ENCODE measurements around the gene MTX1. TPM values are rescaled to one million over a fixed set of nuclear protein-coding genes. Genes with fewer than 3 reads are reported as not detected.
"Not testable (repeated sequence)": the region's sequence is repeated elsewhere in the genome, so short reads cannot be mapped to it uniquely, and the experiment has no call there.

Gene MTX1
- total RNA-seq, 1 experiment from 2014 or later: 86.0 TPM

DNA sequence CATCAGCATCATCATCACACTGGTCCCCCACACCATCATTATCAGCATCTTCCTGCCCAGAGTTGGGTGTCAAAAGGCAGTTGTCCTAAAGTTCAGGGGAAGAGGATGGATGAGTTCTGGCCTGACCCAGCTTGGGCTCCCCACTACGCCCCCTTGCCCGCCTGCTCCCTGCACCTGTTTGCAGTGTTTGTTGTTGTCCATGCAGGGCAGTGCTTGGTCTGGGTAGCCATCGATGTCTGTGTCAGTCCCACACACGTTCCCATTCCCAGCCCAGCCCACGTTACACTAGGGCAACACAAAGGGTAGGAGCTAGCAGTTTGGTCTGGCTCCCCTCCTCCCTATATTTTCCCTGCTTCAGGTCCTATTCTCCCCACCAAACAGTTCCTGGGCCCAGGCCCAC lies 7.6 kb upstream of the MTX1 start:
- H3K27me3 ChIP-seq (replicated peaks): no peaks in the 10 kb centered on the region
- peaks cover 6% of the 10 kb centered on the region for H3K4me1 ChIP-seq (replicated peaks)
- H3K4me3 ChIP-seq: no peak overlapping the region
- no peaks in the 10 kb centered on the region for H3K9me3 ChIP-seq (replicated peaks)
- H3K36me3 ChIP-seq: peaks cover 41% of the 10 kb centered on the region
- no peak for DNase-seq (ENCODE audit: low read depth in 1 of 2, low spot score in 2 of 2)
- no peak overlapping the region for H3K27ac ChIP-seq

- H3K4me3 ChIP-seq: no peak overlapping the region
- no peak overlapping the region for H3K27ac ChIP-seq
- H3K4me1 ChIP-seq (replicated peaks): peaks cover 7% of the 10 kb centered on the region
- no peaks in the 10 kb centered on the region for H3K9me3 ChIP-seq (replicated peaks)
- peaks cover 33% of the 10 kb centered on the region for H3K36me3 ChIP-seq
- no peak for DNase-seq (ENCODE audit: low read depth in 1 of 2, low spot score in 2 of 2)
- no peaks in the 10 kb centered on the region for H3K27me3 ChIP-seq (replicated peaks)
These were observed 6.3 kb upstream of the MTX1 start for GRCh38 chr1:155202198-155202597.

GRCh38 chr1:155202731-155203515 lies 5.6 kb upstream of the MTX1 start:
- no peak for DNase-seq (ENCODE audit: low read depth in 1 of 2, low spot score in 2 of 2)
- no peaks in the 10 kb centered on the region for H3K9me3 ChIP-seq (replicated peaks)
- no peak overlapping the region for H3K27ac ChIP-seq
- peaks cover 26% of the 10 kb centered on the region for H3K36me3 ChIP-seq
- H3K27me3 ChIP-seq (replicated peaks): no peaks in the 10 kb centered on the region
- no peak overlapping the region for H3K4me3 ChIP-seq
- H3K4me1 ChIP-seq (replicated peaks): peaks cover 14% of the 10 kb centered on the region

DNA sequence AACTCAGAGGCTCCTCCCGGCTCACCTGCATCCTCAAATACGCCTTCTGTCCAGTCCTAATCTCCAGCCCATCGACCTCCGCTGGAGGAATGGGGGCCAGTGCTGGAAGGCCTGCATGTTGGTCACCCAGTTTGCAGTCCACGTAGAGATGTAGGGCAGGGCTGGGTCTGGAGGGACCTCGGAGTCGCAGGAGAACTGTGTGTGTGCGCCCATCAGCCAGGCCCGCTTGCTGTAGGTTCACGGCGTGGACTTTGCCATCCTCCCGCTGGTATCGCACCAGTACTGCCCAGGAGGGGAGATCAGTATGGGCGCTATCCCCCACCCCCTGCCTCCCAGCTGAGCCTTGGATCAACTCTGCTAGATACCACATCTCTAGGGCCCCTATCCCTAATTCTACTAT lies 3.5 kb upstream of the MTX1 start:
- Histone ChIP-seq H3K9me3 (replicated peaks) (no peaks in the 10 kb centered on the region), H3K27ac (no peak overlapping the region), H3K27me3 (replicated peaks) (no peaks in the 10 kb centered on the region), H3K36me3 (peaks cover 14% of the 10 kb centered on the region), H3K4me1 (replicated peaks) (peaks cover 25% of the 10 kb centered on the region), H3K4me3 (no peak overlapping the region)
- DNase-seq (ENCODE audit: low read depth in 1 of 2, low spot score in 2 of 2): no peak

GRCh38 chr1:155205969-155206593 lies 2.4 kb upstream of the MTX1 start:
- Histone ChIP-seq H3K36me3 (peaks cover 16% of the 10 kb centered on the region), H3K4me3 (no peak overlapping the region), H3K27ac (no peak overlapping the region), H3K27me3 (replicated peaks) (no peaks in the 10 kb centered on the region), H3K4me1 (replicated peaks) (peaks cover 25% of the 10 kb centered on the region), H3K9me3 (replicated peaks) (no peaks in the 10 kb centered on the region)
- no peak for DNase-seq (ENCODE audit: low read depth in 1 of 2, low spot score in 2 of 2)

- peak; percentile 74 to 87 for DNase-seq (ENCODE audit: low read depth in 1 of 2, low spot score in 2 of 2)
- Histone ChIP-seq H3K27ac (no peak overlapping the region), H3K4me3 (no peak overlapping the region), H3K27me3 (replicated peaks) (no peaks in the 10 kb centered on the region), H3K9me3 (replicated peaks) (no peaks in the 10 kb centered on the region), H3K4me1 (replicated peaks) (peaks cover 25% of the 10 kb centered on the region), H3K36me3 (peaks cover 11% of the 10 kb centered on the region)
These were observed 1.3 kb upstream of the MTX1 start for GRCh38 chr1:155206891-155207805.

- peaks cover 11% of the 10 kb centered on the region for H3K36me3 ChIP-seq
- DNase-seq (ENCODE audit: low read depth in 1 of 2, low spot score in 2 of 2): no peak
- H3K4me3 ChIP-seq: peak within 1 kb of the TSS; percentile 95
- H3K4me1 ChIP-seq (replicated peaks): peaks cover 25% of the 10 kb centered on the region
- no peaks in the 10 kb centered on the region for H3K27me3 ChIP-seq (replicated peaks)
- no peaks in the 10 kb centered on the region for H3K9me3 ChIP-seq (replicated peaks)
- H3K27ac ChIP-seq: peak within 1 kb of the TSS; percentile 100
These were observed 522 bp upstream of the MTX1 start, which contains the start of gene THBS3 for GRCh38 chr1:155207806-155208540. TSS of gene THBS3 (minus strand) at chr1:155207897. CDS start at chr1:155207876, 21 bp downstream.

DNA sequence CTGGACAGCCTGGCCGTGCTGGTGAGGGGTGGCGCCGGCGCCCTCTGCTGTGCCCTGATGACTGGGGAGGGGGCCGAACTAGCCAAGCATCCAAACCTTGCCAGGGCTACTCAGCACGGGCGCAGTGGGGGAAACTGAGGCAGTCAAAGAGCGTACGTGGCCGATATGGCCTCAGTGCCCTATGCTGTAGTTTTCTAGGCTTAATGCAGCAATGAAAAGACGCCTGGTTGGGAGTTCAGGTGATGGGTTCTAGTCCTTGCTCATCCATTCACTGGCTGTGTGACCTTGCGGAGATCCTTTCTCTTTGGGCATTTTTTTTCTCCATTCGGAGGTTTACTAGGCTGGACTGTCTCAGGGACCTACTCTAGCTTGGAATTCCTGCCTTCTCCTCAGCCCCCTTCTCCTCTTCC lies 822 bp downstream of the MTX1 start:
- Histone ChIP-seq H3K27ac (peak overlapping the region; percentile 100), H3K4me3 (peak overlapping the region; percentile 95), H3K27me3 (replicated peaks) (no peaks in the 10 kb centered on the region), H3K9me3 (replicated peaks) (no peaks in the 10 kb centered on the region), H3K36me3 (peaks cover 11% of the 10 kb centered on the region), H3K4me1 (replicated peaks) (peaks cover 25% of the 10 kb centered on the region)
- no peak for DNase-seq (ENCODE audit: low read depth in 1 of 2, low spot score in 2 of 2)

- H3K27me3 ChIP-seq (replicated peaks): no peaks in the 10 kb centered on the region
- H3K4me1 ChIP-seq (replicated peaks): peaks cover 25% of the 10 kb centered on the region
- no peaks in the 10 kb centered on the region for H3K9me3 ChIP-seq (replicated peaks)
- peaks cover 11% of the 10 kb centered on the region for H3K36me3 ChIP-seq
- H3K4me3 ChIP-seq: peak overlapping the region; percentile 95; the same call in 1 of the 2 replicates
- no peak overlapping the region for H3K27ac ChIP-seq
- no peak for DNase-seq (ENCODE audit: low read depth in 1 of 2, low spot score in 2 of 2)
These were observed 2.0 kb downstream of the MTX1 start for GRCh38 chr1:155210314-155211104.

DNA sequence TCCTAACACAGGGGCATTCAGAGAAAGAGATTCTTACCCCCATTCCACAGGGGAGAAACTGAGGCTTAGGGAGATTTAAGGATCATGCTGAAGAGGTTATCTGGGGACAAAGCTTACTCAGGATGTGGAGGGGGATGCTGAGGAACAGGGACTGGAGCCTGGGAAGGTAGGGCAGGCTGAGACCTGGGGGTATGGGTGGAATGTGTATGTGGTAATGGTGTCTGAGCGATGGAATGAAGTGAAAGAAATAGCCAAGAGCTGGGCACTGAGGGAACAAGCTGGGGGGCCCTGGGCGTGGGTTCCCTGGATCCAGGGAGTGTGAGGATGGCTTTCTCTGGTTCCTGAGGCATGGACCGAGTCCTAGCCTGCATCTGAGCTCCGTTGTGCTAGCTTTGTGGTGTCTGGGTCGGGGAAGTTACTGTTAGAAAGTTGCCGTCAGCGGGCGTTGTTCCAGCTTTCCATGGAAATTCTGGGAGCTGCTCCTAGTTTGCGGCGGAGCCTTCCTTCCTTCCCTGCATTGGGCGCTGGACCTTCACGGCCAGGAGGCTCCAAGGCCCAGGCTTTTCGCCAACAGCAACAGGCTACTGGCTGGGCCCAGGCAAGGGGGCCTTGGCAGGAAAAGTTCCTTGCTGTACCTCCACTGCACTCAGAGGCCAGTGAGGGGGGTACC lies 3.0 kb downstream of the MTX1 start:
- H3K27ac ChIP-seq; DNase-seq (ENCODE audit: low read depth in 1 of 2, low spot score in 2 of 2); H3K4me3 ChIP-seq: not testable (repeated sequence)

DNA sequence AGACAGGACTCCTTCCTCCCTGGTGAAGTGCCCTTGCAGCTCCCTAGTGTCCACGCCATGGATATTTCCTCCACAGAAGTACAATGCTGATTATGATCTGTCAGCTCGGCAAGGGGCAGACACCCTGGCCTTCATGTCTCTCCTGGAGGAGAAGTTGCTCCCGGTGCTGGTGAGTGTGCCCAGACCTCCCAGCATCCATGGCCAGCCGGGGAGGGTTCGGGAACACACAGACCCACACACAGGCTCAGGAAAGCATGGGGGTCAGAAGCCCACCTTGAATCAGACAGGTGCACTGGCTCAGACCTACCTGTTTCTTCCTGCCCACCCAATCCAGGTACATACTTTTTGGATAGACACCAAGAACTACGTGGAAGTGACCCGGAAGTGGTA lies 3.6 kb downstream of the MTX1 start:
- not testable (repeated sequence) for H3K9me3 ChIP-seq (replicated peaks); DNase-seq (ENCODE audit: low read depth in 1 of 2, low spot score in 2 of 2); H3K27me3 ChIP-seq (replicated peaks); H3K4me3 ChIP-seq; H3K27ac ChIP-seq
- H3K4me1 ChIP-seq (replicated peaks): peaks cover 20% of the 10 kb centered on the region
- peaks cover 18% of the 10 kb centered on the region for H3K36me3 ChIP-seq

More for the DNA sequence above, 3.0 kb downstream of the MTX1 start:
- Histone ChIP-seq H3K4me1 (replicated peaks) (peaks cover 25% of the 10 kb centered on the region), H3K36me3 (peaks cover 18% of the 10 kb centered on the region)
- not testable (repeated sequence) for H3K27me3 ChIP-seq (replicated peaks); H3K9me3 ChIP-seq (replicated peaks)

GRCh38 chr1:155214702-155215101 lies 6.2 kb downstream of the MTX1 start:
- H3K4me1 ChIP-seq (replicated peaks); H3K27ac ChIP-seq; H3K9me3 ChIP-seq (replicated peaks); H3K4me3 ChIP-seq; H3K27me3 ChIP-seq (replicated peaks); DNase-seq (ENCODE audit: low read depth in 1 of 2, low spot score in 2 of 2): not testable (repeated sequence)
- peaks cover 19% of the 10 kb centered on the region for H3K36me3 ChIP-seq
